Heart right ventricle (tissue), 16 donors: ENCODE measurements around the gene CCT6A. TPM values are rescaled to one million over a fixed set of nuclear protein-coding genes. Genes with fewer than 3 reads are reported as not detected.
"Not testable (repeated sequence)": the region's sequence is repeated elsewhere in the genome, so short reads cannot be mapped to it uniquely, and the experiment has no call there.

Source experiments
- ATAC-seq, 8 donors: fragments of 200-7000 bp; cut with Tn5 transposase; one replicate each; pipeline ENCODE4 v1.9.1; 2020; ENCODE audit warnings: mild to moderate bottlenecking in 8 of 8, moderate library complexity in 8 of 8, moderate number of reproducible peaks in 1 of 8
- DNase-seq, 2 donors: peaks; one replicate each; pipeline ENCODE4 v3.0.0-alpha.2; 2020
- H3K27ac ChIP-seq, 10 donors: fragments of 200-600 bp; sonication (generic) in 2 of 10; one replicate each; pipeline versions ENCODE4 v1.5.0 to v1.8.0; 2020 to 2022; ENCODE audit warnings: mild to moderate bottlenecking in 3 of 10
- H3K27me3 ChIP-seq, 7 donors: fragments of 200-600 bp; one replicate each; pipeline ENCODE4 v1.8.0; 2021 to 2022; ENCODE audit warnings: mild to moderate bottlenecking in 2 of 7
- H3K36me3 ChIP-seq, 9 donors: fragments of 200-600 bp; sonication (generic) in 1 of 9; one replicate each; pipeline versions ENCODE4 v1.5.0 to v1.8.0; 2020 to 2022; ENCODE audit warnings: mild to moderate bottlenecking in 2 of 9
- H3K4me1 ChIP-seq, 9 donors: fragments of 200-600 bp; sonication (generic) in 1 of 9; one replicate each; pipeline versions ENCODE4 v1.5.0 to v1.8.0; 2020 to 2022; ENCODE audit warnings: mild to moderate bottlenecking in 4 of 9
- H3K4me3 ChIP-seq, 10 donors: fragments of 200-600 bp; sonication (generic) in 2 of 10; one replicate each; pipeline versions ENCODE4 v1.5.0 to v1.8.0; 2020 to 2022; ENCODE audit warnings: mild to moderate bottlenecking in 7 of 10, moderate library complexity in 2 of 10
- H3K9me3 ChIP-seq, 11 donors: fragments of 200-600 bp in 10 of 11; sonication (generic) in 2 of 11; one replicate each; pipeline versions ENCODE4 v1.5.0 to v1.8.0; 2013 to 2022; ENCODE audit warnings: mild to moderate bottlenecking in 2 of 11, control low read depth in 1 of 11, moderate library complexity in 1 of 11
- CTCF ChIP-seq, 9 donors: fragments of 200-600 bp; sonication (generic) in 2 of 9; IDR thresholded peaks; one replicate each; pipeline versions ENCODE4 v1.5.0 to v1.8.0; 2021 to 2022; ENCODE audit warnings: antibody characterized with exemption in 9 of 9, mild to moderate bottlenecking in 5 of 9, moderate library complexity in 1 of 9
- WGBS, 2 donors: extraction: QIAGEN DNeasy Blood & Tissue Kit; methylation state at CpG; one replicate each; pipeline ENCODE4 v1.1.7; 2013; ENCODE audit warnings: inconsistent platforms in 1 of 2; 5-methylcytosine and 5-hydroxymethylcytosine counted together
- intact Hi-C, 10 donors: fragments of 100-400 bp; cut with DNase I; formaldehyde crosslinking; loops; one replicate each; pipeline versions ENCODE4 v1.11.1 to v1.14.2; 2022
- polyA plus RNA-seq, 2 donors: library from polyadenylated mRNA; stranded (reverse); fragments of 200-250 nt; gene quantifications; one replicate each; pipeline ENCODE4 v1.2.3, GENCODE V29; 2013
- total RNA-seq, 10 donors: library from RNA; stranded (reverse); fragmentation: NEBNext Ultra II Directional in 3 of 10; extraction: Animal tissue kit (Norgen Biotek cat#: 25700) in 3 of 10; gene quantifications; one replicate each; pipeline versions ENCODE4 v1.2.1 to v1.2.4, GENCODE V29; 2021 to 2023
- donor health status: Arrhythmogenic right ventricular cardiomyopathy.
- donor health status: ischemic (EF 13 %, LVEDD 7.1; RV severe dilation, severe dysfunction).
- donor health status: healthy with polysubstance abuse.
- donor health status: DM: no; HTN: yes; CAD: no.
- donor health status: DM: no; HTN: no; CAD: no.
- donor health status: ischemic (EF 25% LVEDD 6.9; RV normal size, moderate dysfunction).
- donor health status: ischemic (EF 25% LVEDD 5.7; RV mildly dilated, moderate dysfunction).
- donor health status: healthy.
- donor health status: DM: yes; HTN: yes; CAD: no.
- donor health status: Ischemic cardiomyopathy.
- donor health status: ischemic (EF 35%, LVEDD 5.7; RV mildly dilated, moderate dysfunction).
- donor health status: nonischemic (EF 11% LVEDD 7.7; RV severe dilation, severe dysfunction).
- donor health status: DM: yes; HTN: yes; CAD: no.
- donor health status: PGD.
- donor health status: ischemic (EF 29% LVEDD 5.4; RV normal size, mild dysfunction).
- donor health status: nonischemic (EF 23%, LVEDD 6.1; RV moderate dilation, normal function).

The CCT6A gene
- total and polyA plus RNA-seq, 12 donors = 53.5 to 155 (median 69.9) TPM

- peak in 7 of 9 donors; percentile 19 to 43 (median 35) for TF ChIP-seq CTCF (IDR thresholded peaks at IDR 0.05)
- Histone ChIP-seq H3K36me3 (peaks cover 0 to 21% (median 0%) of the 10 kb centered on the region in 9 donors), H3K4me3 (peak overlapping the region; percentile 54 to 80 (median 67)), H3K4me1 (peaks cover 0 to 10% (median 5%) of the 10 kb centered on the region in 9 donors), H3K9me3 (no peaks in the 10 kb centered on the region), H3K27ac (peak overlapping the region in 5 of 10 donors; percentile 15 to 54 (median 51)), H3K27me3 (no peaks in the 10 kb centered on the region)
- 1% methylated on average over 27 of the region's 27 CpGs for WGBS, 2 donors
- ATAC-seq (peak; percentile 64 to 93 (median 90)), DNase-seq (peak; percentile 32 to 60)
- intact Hi-C loops = no loop called here
Observed at GRCh38 chr7:56033671-56034432, 17.7 kb upstream of the CCT6A start.

GRCh38 chr7:56040730-56041129, 10.8 kb upstream of the CCT6A start:
- H3K4me1 ChIP-seq = no peaks in the 10 kb centered on the region
- WGBS, 2 donors = 91 to 95% methylated on average over 3 of the region's 3 CpGs
- H3K4me3 ChIP-seq = no peak overlapping the region
- ATAC-seq (no peak), DNase-seq (no peak)
- intact Hi-C loops = no loop called here
- no peaks in the 10 kb centered on the region for H3K27me3 ChIP-seq
- H3K27ac ChIP-seq = no peak overlapping the region
- peaks cover 0 to 26% (median 0%) of the 10 kb centered on the region in 9 donors for H3K36me3 ChIP-seq
- no peaks in the 10 kb centered on the region for H3K9me3 ChIP-seq
- TF ChIP-seq CTCF (IDR thresholded peaks at IDR 0.05) = no peak

GRCh38 chr7:56045758-56046157, 5.8 kb upstream of the CCT6A start:
- WGBS, 2 donors = 92 to 94% methylated on average over 2 of the region's 2 CpGs

GRCh38 chr7:56046721-56047445, 4.7 kb upstream of the CCT6A start:
- 55 to 64% methylated on average over 5 of the region's 5 CpGs for WGBS, 2 donors
- Histone ChIP-seq H3K9me3 (no peaks in the 10 kb centered on the region), H3K4me3 (no peak overlapping the region), H3K27ac (peak overlapping the region in 4 of 10 donors; percentile 2 to 49 (median 14)), H3K4me1 (peaks cover 5 to 36% (median 17%) of the 10 kb centered on the region in 9 donors), H3K27me3 (no peaks in the 10 kb centered on the region), H3K36me3 (peaks cover 0 to 12% (median 0%) of the 10 kb centered on the region in 9 donors)
- DNase-seq (no peak), ATAC-seq (no peak)
- intact Hi-C loops = no loop called here
- no peak for TF ChIP-seq CTCF (IDR thresholded peaks at IDR 0.05)

More at GRCh38 chr7:56045758-56046157, 5.8 kb upstream of the CCT6A start:
- H3K27ac ChIP-seq, H3K9me3 ChIP-seq, H3K27me3 ChIP-seq, H3K4me3 ChIP-seq, intact Hi-C loops, ATAC-seq, DNase-seq: not testable (repeated sequence)
- peaks cover 0 to 18% (median 0%) of the 10 kb centered on the region in 9 donors for H3K36me3 ChIP-seq
- peaks cover 5 to 34% (median 17%) of the 10 kb centered on the region in 9 donors for H3K4me1 ChIP-seq

- H3K36me3 ChIP-seq, ATAC-seq, H3K9me3 ChIP-seq, H3K27me3 ChIP-seq, H3K4me3 ChIP-seq, DNase-seq, intact Hi-C loops: not testable (repeated sequence)
- WGBS, 2 donors = 86% methylated on average over 11 of the region's 11 CpGs
- peak overlapping the region in 2 of 10 donors; percentile 7 to 21 for H3K27ac ChIP-seq
- peaks cover 6 to 41% (median 22%) of the 10 kb centered on the region in 9 donors for H3K4me1 ChIP-seq
Observed at GRCh38 chr7:56047446-56048116, 4.0 kb upstream of the CCT6A start.
